ENCODE data around the gene PLEKHA6.

PLEKHA6 gene

DNA sequence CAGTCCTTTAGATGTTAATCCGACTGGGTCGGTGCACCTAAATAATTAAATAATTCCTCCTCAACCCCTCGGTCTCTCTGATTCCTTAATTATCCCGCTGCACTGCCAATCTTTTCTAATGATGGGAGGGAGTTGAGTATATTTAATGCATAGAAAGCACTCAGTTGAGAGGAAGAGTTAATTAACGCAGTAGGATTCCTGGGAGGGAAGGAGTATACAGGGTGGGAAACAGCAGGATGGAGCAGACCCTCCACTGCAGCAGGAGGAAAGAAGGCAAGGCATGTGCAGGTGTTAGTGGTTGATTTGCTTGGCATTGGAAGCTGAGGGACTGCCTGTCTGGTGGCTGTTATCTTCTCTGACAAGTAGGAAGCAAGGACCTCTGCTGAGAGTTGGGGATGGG lies 183.7 kb downstream of the PLEKHA6 start:
- peak; percentile 68 for DNase-seq

DNA sequence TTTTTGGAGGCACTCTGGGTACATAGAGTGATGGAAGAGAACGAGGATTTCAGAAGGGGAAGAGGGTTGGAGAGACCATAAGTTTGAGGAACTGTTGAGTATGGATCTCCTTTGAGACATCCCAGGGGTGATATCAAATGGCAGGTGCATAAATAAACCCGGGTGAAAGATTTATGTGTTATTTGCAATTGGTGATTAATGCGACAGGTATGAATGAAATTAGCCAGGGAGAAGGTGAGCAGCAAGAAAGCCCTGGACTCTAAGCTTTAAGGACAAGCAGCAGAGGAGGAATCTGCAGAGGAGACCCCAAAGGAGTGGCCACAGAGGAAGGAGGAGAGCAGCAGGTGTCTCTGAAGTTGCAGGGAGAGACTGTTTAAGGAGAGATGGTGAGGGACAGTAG lies 184.8 kb downstream of the PLEKHA6 start:
- no peak for DNase-seq

DNA sequence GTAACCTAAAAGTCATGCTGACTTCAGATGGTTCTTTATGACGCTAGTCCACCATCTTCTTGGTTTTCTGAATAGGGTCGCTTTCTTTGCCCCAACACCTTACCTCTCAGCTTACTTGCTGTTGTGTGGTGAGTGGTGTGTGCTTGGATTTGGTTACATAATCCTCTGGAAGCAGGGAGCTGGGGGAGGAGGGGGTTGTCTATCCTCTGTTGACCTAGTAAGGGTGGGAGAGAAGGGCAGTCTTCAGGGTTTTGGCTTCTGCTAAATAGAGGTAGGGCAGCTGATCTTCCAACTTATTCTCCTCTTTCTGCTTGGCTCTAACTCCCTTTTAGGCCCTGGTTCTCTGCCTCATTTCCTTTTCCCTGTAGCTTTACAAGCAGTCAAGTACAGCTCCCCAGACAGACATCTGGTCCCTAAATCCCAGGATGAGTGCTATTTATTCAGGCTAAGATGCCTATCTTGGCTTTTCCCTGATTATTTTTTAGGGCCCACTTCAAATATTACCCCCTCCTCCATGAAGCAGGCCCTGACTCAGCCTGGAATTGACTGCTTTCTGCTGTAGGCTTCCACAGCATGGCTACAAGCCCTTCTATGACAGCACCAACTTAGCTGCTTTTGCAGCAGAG lies 187.2 kb downstream of the PLEKHA6 start:
- peak; percentile 96 for DNase-seq

DNA sequence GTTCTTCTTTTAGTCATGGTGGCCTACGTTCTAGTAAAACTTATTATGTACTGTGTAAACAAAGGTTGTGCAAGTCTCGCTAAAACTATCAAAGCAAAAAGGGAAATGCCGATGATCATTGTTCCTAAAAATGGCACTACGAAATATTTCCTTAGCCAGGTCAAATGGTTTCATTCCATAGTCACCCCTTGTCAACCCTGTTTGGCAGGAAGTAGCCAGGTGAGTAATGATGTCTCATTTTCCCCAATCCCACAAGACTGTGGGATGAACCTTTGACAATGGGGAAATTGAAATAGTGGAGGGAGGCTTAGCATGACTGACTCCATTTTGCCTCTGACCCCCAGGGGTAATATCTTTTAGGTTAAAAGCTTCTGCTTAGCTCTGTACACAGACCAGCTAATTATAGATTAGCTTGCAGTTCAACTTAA lies 188.0 kb downstream of the PLEKHA6 start:
- no peak for DNase-seq

DNA sequence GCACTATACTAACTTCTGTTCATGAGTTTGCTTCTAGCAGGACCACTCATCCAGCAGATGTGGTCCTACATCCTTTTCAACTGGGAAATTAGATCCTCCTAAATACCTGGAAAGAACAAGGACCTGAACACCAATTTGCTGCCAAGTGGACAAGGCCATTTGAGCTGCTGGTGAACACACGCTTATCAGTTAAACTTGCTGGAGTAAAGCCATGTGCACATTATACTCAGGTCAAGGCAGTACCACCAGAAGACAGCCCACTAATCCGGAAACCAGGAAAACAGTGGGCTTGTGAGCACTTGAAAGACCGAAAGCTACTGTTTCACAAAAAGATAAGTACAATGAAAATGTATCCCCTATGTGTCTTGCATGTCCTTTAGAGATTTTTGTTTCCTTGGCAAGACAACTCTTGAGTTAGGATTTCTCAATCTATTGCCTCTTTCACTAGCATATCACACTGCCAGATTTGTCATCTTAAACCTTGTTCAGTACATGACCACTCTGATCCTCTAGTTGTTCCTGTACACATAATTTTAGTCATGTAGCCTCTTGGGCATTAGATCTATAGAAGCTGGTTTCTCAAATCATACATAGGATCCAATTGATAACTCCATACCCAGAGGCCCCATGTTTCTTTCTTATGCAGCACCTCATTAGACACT lies 189.1 kb downstream of the PLEKHA6 start:
- DNase-seq, result no peak

DNA sequence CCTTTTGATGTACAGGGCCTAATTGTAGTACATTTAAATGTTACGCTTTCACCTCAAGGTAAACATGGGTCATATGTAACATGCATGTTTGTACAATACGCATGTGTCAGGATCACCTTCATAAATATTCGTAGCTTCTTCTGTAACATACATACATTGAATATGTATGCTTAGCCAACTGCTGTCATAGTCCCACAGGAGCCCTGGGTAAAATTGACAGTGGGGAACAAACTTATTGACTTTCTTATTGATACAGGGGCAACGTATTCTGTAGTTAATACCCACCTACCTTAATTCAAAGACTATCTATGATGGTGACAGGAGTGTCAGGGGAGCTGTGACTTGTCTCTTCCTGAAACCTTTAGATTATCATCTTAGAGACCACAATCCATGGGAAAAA lies 189.9 kb downstream of the PLEKHA6 start:
- peak; percentile 50 for DNase-seq
